ENCODE data around the gene CDH8. TPM values are rescaled to one million over a fixed set of nuclear protein-coding genes. Genes with fewer than 3 reads are reported as not detected.

CDH8 gene
- total RNA-seq, 4 donors from 2014 or later = 0.40 to 3.0 (median 0.86) TPM

GRCh38 chr16:62068747-62069146 is 32.5 kb upstream of the CDH8 start:
- no peak for ATAC-seq
- Histone ChIP-seq H3K4me3 (no peak overlapping the region), H3K27ac (no peak overlapping the region), H3K9me3 (no peaks in the 10 kb centered on the region), H3K4me1 (no peaks in the 10 kb centered on the region), H3K27me3 (no peaks in the 10 kb centered on the region), H3K36me3 (no peaks in the 10 kb centered on the region)
- 83 to 86% methylated on average over 1 of the region's 1 CpG for WGBS, 2 donors (ENCODE audit: low coverage in 1 of 2)
- TF ChIP-seq POLR2A (IDR thresholded peaks at IDR 0.05) = no peak
- TF ChIP-seq CTCF (IDR thresholded peaks at IDR 0.05) = no peak
- TF ChIP-seq EP300 (IDR thresholded peaks at IDR 0.05) = no peak

- H3K9me3 ChIP-seq = no peaks in the 10 kb centered on the region
- no peak overlapping the region for H3K27ac ChIP-seq
- H3K4me3 ChIP-seq = no peak overlapping the region
- TF ChIP-seq POLR2A (IDR thresholded peaks at IDR 0.05) (no peak), POLR2AphosphoS5 (IDR thresholded peaks at IDR 0.05) (no peak), CTCF (IDR thresholded peaks at IDR 0.05) (no peak), EP300 (IDR thresholded peaks at IDR 0.05) (no peak)
- no peaks in the 10 kb centered on the region for H3K4me1 ChIP-seq
- ATAC-seq = no peak
- H3K27me3 ChIP-seq = no peaks in the 10 kb centered on the region
- no peaks in the 10 kb centered on the region for H3K36me3 ChIP-seq
- 85 to 87% methylated on average over 1 of the region's 1 CpG for WGBS, 2 donors (ENCODE audit: low coverage in 1 of 2)
Observed at GRCh38 chr16:62067981-62068380, 31.7 kb upstream of the CDH8 start.

- Histone ChIP-seq H3K27me3 (no peaks in the 10 kb centered on the region), H3K4me1 (no peaks in the 10 kb centered on the region), H3K36me3 (no peaks in the 10 kb centered on the region), H3K9me3 (no peaks in the 10 kb centered on the region), H3K4me3 (no peak overlapping the region), H3K27ac (no peak overlapping the region)
- no peak for ATAC-seq
- 60 to 91% methylated on average over 1 of the region's 1 CpG for WGBS, 2 donors (ENCODE audit: low coverage in 1 of 2)
- TF ChIP-seq CTCF (IDR thresholded peaks at IDR 0.05) (no peak), EP300 (IDR thresholded peaks at IDR 0.05) (no peak), POLR2A (IDR thresholded peaks at IDR 0.05) (no peak), POLR2AphosphoS5 (IDR thresholded peaks at IDR 0.05) (no peak)
Observed at GRCh38 chr16:62067182-62067581, 30.9 kb upstream of the CDH8 start.

- WGBS, 2 donors (ENCODE audit: low coverage in 1 of 2) = 74 to 91% methylated on average over 1 to 4 of the region's 5 CpGs
- H3K36me3 ChIP-seq = no peaks in the 10 kb centered on the region
- H3K27me3 ChIP-seq = no peaks in the 10 kb centered on the region
- no peaks in the 10 kb centered on the region for H3K9me3 ChIP-seq
- no peaks in the 10 kb centered on the region for H3K4me1 ChIP-seq
- ATAC-seq = no peak
- no peak overlapping the region for H3K4me3 ChIP-seq
- TF ChIP-seq CTCF (IDR thresholded peaks at IDR 0.05) (no peak), EP300 (IDR thresholded peaks at IDR 0.05) (no peak), POLR2A (IDR thresholded peaks at IDR 0.05) (no peak), POLR2AphosphoS5 (IDR thresholded peaks at IDR 0.05) (no peak)
- no peak overlapping the region for H3K27ac ChIP-seq
Observed at GRCh38 chr16:62066747-62067146, 30.5 kb upstream of the CDH8 start.

GRCh38 chr16:62064173-62064572 is 27.9 kb upstream of the CDH8 start:
- H3K4me1 ChIP-seq = no peaks in the 10 kb centered on the region
- no peak overlapping the region for H3K4me3 ChIP-seq
- no peak overlapping the region for H3K27ac ChIP-seq
- 60 to 73% methylated on average over 5 of the region's 5 CpGs for WGBS, 2 donors (ENCODE audit: low coverage in 1 of 2)
- no peak for ATAC-seq
- H3K36me3 ChIP-seq = no peaks in the 10 kb centered on the region
- no peaks in the 10 kb centered on the region for H3K27me3 ChIP-seq
- H3K9me3 ChIP-seq = no peaks in the 10 kb centered on the region
- TF ChIP-seq EP300 (IDR thresholded peaks at IDR 0.05) (no peak), POLR2A (IDR thresholded peaks at IDR 0.05) (no peak), CTCF (IDR thresholded peaks at IDR 0.05) (no peak), POLR2AphosphoS5 (IDR thresholded peaks at IDR 0.05) (no peak)

Measured in gastroesophageal sphincter (tissue), 4 donors.